GF-D8 (cell line): ENCODE results near the gene HLA-DQA1.
"Not testable (repeated sequence)": the region's sequence is repeated elsewhere in the genome, so short reads cannot be mapped to it uniquely, and the experiment has no call there.

Source experiments
- DNase-seq: peaks from one replicate; lab custom pipeline; 2025; lab: John Stamatoyannopoulos, UW

HLA-DQA1 gene

GRCh38 chr6:32658268-32658897 lies 21.2 kb downstream of the HLA-DQA1 start:
- DNase-seq: no peak

- DNase-seq: no peak
Measured at GRCh38 chr6:32659856-32660595, 22.8 kb downstream of the HLA-DQA1 start.

- DNase-seq: no peak
Measured at GRCh38 chr6:32662099-32662498, 24.9 kb downstream of the HLA-DQA1 start.

- no peak for DNase-seq
Measured at GRCh38 chr6:32662836-32663235, 25.6 kb downstream of the HLA-DQA1 start.

GRCh38 chr6:32664354-32664753 lies 27.1 kb downstream of the HLA-DQA1 start:
- no peak for DNase-seq

- DNase-seq: no peak
Measured at GRCh38 chr6:32664827-32665362, 27.7 kb downstream of the HLA-DQA1 start.

GRCh38 chr6:32665661-32666060 lies 28.5 kb downstream of the HLA-DQA1 start:
- DNase-seq: no peak

GRCh38 chr6:32666420-32667300 lies 29.5 kb downstream of the HLA-DQA1 start, which contains the start of gene HLA-DQB1:
TSS of gene HLA-DQB1 (minus strand) at chr6:32666657. CDS start at chr6:32666607, 50 bp downstream.
- no peak for DNase-seq

- no peak for DNase-seq
Measured at GRCh38 chr6:32668226-32668747, 31.1 kb downstream of the HLA-DQA1 start.

GRCh38 chr6:32669240-32669639 lies 32.0 kb downstream of the HLA-DQA1 start:
- DNase-seq: no peak

GRCh38 chr6:32669893-32670292 lies 32.7 kb downstream of the HLA-DQA1 start:
- DNase-seq: no peak

- not testable (repeated sequence) for DNase-seq
Measured at GRCh38 chr6:32671908-32672307, 34.7 kb downstream of the HLA-DQA1 start.

- not testable (repeated sequence) for DNase-seq
Measured at GRCh38 chr6:32674123-32674522, 36.9 kb downstream of the HLA-DQA1 start.

GRCh38 chr6:32679492-32679891 lies 42.3 kb downstream of the HLA-DQA1 start:
- DNase-seq: no peak

- DNase-seq: no peak
Measured at GRCh38 chr6:32680055-32680454, 42.8 kb downstream of the HLA-DQA1 start.

- no peak for DNase-seq
Measured at GRCh38 chr6:32684246-32684645, 47.0 kb downstream of the HLA-DQA1 start.

GRCh38 chr6:32685603-32686002 lies 48.4 kb downstream of the HLA-DQA1 start:
- no peak for DNase-seq

GRCh38 chr6:32689531-32690501 lies 52.6 kb downstream of the HLA-DQA1 start:
- no peak for DNase-seq

GRCh38 chr6:32692019-32692418 lies 54.8 kb downstream of the HLA-DQA1 start:
- DNase-seq: no peak
